Left lung (tissue), 10 donors: ENCODE data around the gene ZNF24. TPM values are rescaled to one million over a fixed set of nuclear protein-coding genes. Genes with fewer than 3 reads are reported as not detected.

ENCODE experiments used
- ATAC-seq: fragments of 200-7000 bp; cut with Tn5 transposase; one replicate; pipeline ENCODE4 v1.9.1; 2020; ENCODE audit warnings: moderate library complexity
- DNase-seq, 4 donors: peaks; one replicate each; pipeline ENCODE4 v3.0.0-alpha.2; 2013 to 2020
- H3K27ac ChIP-seq, 2 donors: fragments of 200-600 bp; sonication (generic) in 1 of 2; one replicate each; pipeline versions ENCODE4 v1.5.0 to v1.8.0; 2020 to 2021
- H3K27me3 ChIP-seq, 2 donors: fragments of 200-600 bp; sonication (generic) in 1 of 2; one replicate each; pipeline versions ENCODE4 v1.5.0 to v1.8.0; 2020 to 2021
- H3K36me3 ChIP-seq, 2 donors: fragments of 200-600 bp; sonication (generic) in 1 of 2; one replicate each; pipeline versions ENCODE4 v1.5.0 to v1.8.0; 2020 to 2021
- H3K4me1 ChIP-seq, 2 donors: fragments of 200-600 bp; one replicate each; pipeline ENCODE4 v1.8.0; 2021
- H3K4me3 ChIP-seq, 2 donors: fragments of 200-600 bp; sonication (generic) in 1 of 2; one replicate each; pipeline versions ENCODE4 v1.5.0 to v1.8.0; 2020 to 2021; ENCODE audit warnings: mild to moderate bottlenecking in 1 of 2
- H3K9me3 ChIP-seq, 2 donors: fragments of 200-600 bp; sonication (generic) in 1 of 2; one replicate each; pipeline versions ENCODE4 v1.5.0 to v1.8.0; 2020 to 2021
- CTCF ChIP-seq, 2 donors: fragments of 200-600 bp; sonication (generic) in 1 of 2; IDR thresholded peaks; one replicate each; pipeline versions ENCODE4 v1.5.0 to v1.8.0; 2021; ENCODE audit warnings: antibody characterized with exemption in 2 of 2
- intact Hi-C, 2 donors: fragments of 100-400 bp; cut with DNase I; formaldehyde crosslinking; loops; one replicate each; pipeline versions ENCODE4 v1.11.2 to v1.14.2; 2022
- polyA plus RNA-seq, 6 donors: library from polyadenylated mRNA; unstranded; fragments of 120-200 nt; gene quantifications; one replicate each; pipeline ENCODE4 v1.2.1, GENCODE V29; 2013; ENCODE audit not compliant: insufficient read length in 6 of 6
- total RNA-seq, 2 donors: library from RNA; stranded (reverse); fragmentation: NEBNext Ultra II Directional; extraction: Animal tissue kit (Norgen Biotek cat#: 25700); gene quantifications; one replicate each; pipeline ENCODE4 v1.2.1, GENCODE V29; 2021
- donor health status: DM: no; HTN: yes; CAD: no.
- donor health status: DM: no; HTN: no; CAD: no.

ZNF24 gene
- total and polyA plus RNA-seq, 8 donors, result 48.9 to 68.9 (median 66.9) TPM

GRCh38 chr18:35390951-35391700, 46.9 kb upstream of the ZNF24 start:
- ATAC-seq (no peak), DNase-seq (no peak)
- H3K36me3 ChIP-seq, result no peaks in the 10 kb centered on the region
- no peaks in the 10 kb centered on the region for H3K27me3 ChIP-seq
- intact Hi-C loops, result no loop called here
- no peak for TF ChIP-seq CTCF (IDR thresholded peaks at IDR 0.05)
- no peaks in the 10 kb centered on the region for H3K4me1 ChIP-seq
- H3K27ac ChIP-seq, result no peak overlapping the region
- no peak overlapping the region for H3K4me3 ChIP-seq
- H3K9me3 ChIP-seq, result no peaks in the 10 kb centered on the region

GRCh38 chr18:35389095-35389618, 44.9 kb upstream of the ZNF24 start:
- DNase-seq, result no peak
- H3K9me3 ChIP-seq, result no peaks in the 10 kb centered on the region
- H3K4me3 ChIP-seq, result no peak overlapping the region
- no peak for TF ChIP-seq CTCF (IDR thresholded peaks at IDR 0.05)
- no peaks in the 10 kb centered on the region for H3K27me3 ChIP-seq
- H3K36me3 ChIP-seq, result no peaks in the 10 kb centered on the region
- ATAC-seq, result peak; percentile 47
- intact Hi-C loops, result loop anchor here in 1 of 2 donors (10.0 kb wide), 1 partner anchor 556 kb away; no protein-coding TSS in a partner anchor
- no peaks in the 10 kb centered on the region for H3K4me1 ChIP-seq
- peak overlapping the region in 1 of 2 donors; percentile 46 for H3K27ac ChIP-seq

GRCh38 chr18:35387152-35387571, 42.9 kb upstream of the ZNF24 start:
- DNase-seq (no peak), ATAC-seq (peak; percentile 75)
- no peak for TF ChIP-seq CTCF (IDR thresholded peaks at IDR 0.05)
- intact Hi-C loops, result loop anchor here in 1 of 2 donors (10.0 kb wide), 1 partner anchor 558 kb away; no protein-coding TSS in a partner anchor
- Histone ChIP-seq H3K27ac (no peak overlapping the region), H3K4me1 (no peaks in the 10 kb centered on the region), H3K27me3 (no peaks in the 10 kb centered on the region), H3K4me3 (no peak overlapping the region), H3K36me3 (no peaks in the 10 kb centered on the region), H3K9me3 (no peaks in the 10 kb centered on the region)

- DNase-seq (peak in 3 of 4 donors; percentile 58 to 81 (median 69)), ATAC-seq (peak; percentile 94)
- Histone ChIP-seq H3K4me3 (no peak overlapping the region), H3K27ac (no peak overlapping the region), H3K27me3 (no peaks in the 10 kb centered on the region), H3K36me3 (no peaks in the 10 kb centered on the region), H3K4me1 (no peaks in the 10 kb centered on the region), H3K9me3 (no peaks in the 10 kb centered on the region)
- TF ChIP-seq CTCF (IDR thresholded peaks at IDR 0.05), result peak; percentile 72 to 80
- intact Hi-C loops, result loop anchor here in 1 of 2 donors (10.0 kb wide), 1 partner anchor 558 kb away; no protein-coding TSS in a partner anchor
Measured at GRCh38 chr18:35386600-35387100, 42.4 kb upstream of the ZNF24 start.

GRCh38 chr18:35383136-35383535, 38.9 kb upstream of the ZNF24 start:
- Histone ChIP-seq H3K4me3 (no peak overlapping the region), H3K4me1 (no peaks in the 10 kb centered on the region), H3K27ac (no peak overlapping the region), H3K27me3 (no peaks in the 10 kb centered on the region), H3K9me3 (no peaks in the 10 kb centered on the region), H3K36me3 (no peaks in the 10 kb centered on the region)
- ATAC-seq (no peak), DNase-seq (no peak)
- TF ChIP-seq CTCF (IDR thresholded peaks at IDR 0.05), result no peak
- intact Hi-C loops, result loop anchor here in 1 of 2 donors (10.0 kb wide), 1 partner anchor 562 kb away; no protein-coding TSS in a partner anchor
